ENCODE results near the gene SPN. TPM values are rescaled to one million over a fixed set of nuclear protein-coding genes. Genes with fewer than 3 reads are reported as not detected.
"Not testable (repeated sequence)": the region's sequence is repeated elsewhere in the genome, so short reads cannot be mapped to it uniquely, and the experiment has no call there.

The SPN gene
- polyA plus RNA-seq, 3 donors, result 1.9 to 2.8 (median 2.5) TPM

DNA sequence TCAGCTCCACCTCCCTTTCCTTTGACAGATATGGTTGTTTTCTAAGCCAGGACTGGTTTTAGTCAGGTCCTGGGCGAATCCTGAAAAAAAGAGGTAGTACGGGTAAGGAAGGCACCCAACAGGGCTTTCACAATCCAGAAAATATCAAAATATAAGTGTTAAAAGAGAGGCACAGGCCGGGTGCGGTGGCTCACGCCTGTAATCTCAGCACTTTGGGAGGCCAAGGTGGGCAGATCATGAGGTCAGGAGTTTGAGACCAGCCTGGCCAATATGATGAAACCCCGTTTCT, 4.2 kb downstream of the SPN start:
- not testable (repeated sequence) for DNase-seq (ENCODE audit: extremely low read depth in 1 of 11, low read depth in 9 of 11, low spot score in 4 of 11)

DNA sequence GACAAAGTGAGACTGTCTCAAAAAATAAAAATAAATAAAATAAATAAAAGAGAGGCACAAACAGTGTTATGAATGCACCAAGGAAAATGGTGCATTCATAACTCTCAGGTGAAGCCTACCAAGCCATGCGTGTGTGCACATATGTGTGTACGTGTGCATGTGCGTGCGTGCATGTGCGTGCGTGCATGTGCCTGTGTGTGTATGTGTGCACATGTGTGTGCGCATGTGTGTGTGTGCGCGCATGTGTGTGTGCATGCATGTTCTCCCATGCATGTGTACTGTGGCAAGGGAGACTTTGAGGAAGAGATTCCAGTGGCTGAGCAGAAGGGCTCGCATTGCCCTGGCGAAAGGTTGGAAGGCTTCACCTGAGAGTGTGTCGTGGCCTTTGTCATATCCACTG, 4.7 kb downstream of the SPN start:
- DNase-seq (ENCODE audit: extremely low read depth in 1 of 11, low read depth in 9 of 11, low spot score in 4 of 11), result no peak

DNA sequence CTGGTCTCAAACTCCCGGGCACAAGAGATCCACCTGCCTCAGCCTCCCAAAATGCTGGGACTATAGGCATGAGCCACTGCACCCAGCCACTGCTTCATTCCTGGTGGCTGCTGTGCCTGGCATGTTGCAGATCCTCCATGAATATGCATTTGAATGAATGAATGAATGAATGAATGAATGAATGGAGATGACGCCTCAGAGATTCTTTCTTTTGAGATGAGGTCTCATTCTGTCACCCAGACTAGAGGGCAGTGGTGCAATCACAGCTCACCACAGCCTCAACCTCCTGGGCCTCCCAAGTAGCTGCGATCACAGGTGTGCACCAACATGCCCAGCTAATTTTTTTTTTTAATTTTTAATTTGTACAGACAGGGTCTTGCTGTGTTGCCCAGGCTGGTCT, 5.2 kb downstream of the SPN start:
- DNase-seq (ENCODE audit: extremely low read depth in 1 of 11, low read depth in 9 of 11, low spot score in 4 of 11), result no peak

DNA sequence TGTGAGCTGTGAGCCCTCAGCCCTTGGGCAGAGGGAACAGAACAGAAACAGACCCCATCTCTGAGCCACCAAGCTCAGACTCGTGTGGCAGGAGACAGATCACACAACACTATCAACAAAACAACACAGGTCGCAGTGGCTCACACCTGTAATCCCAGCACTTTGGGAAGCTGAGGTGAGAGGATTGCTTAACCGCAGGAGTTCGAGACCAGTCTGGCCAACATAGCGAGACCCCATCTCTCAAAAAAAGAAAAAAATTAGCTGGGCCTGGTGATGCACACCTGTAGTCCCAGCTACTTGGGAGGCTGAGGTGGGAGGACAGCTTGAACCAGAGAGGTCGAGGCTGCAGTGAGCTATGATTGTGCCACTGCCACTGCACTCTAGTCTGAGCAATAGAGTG, 10.5 kb downstream of the SPN start:
- DNase-seq (ENCODE audit: extremely low read depth in 1 of 11, low read depth in 9 of 11, low spot score in 4 of 11), result no peak

DNA sequence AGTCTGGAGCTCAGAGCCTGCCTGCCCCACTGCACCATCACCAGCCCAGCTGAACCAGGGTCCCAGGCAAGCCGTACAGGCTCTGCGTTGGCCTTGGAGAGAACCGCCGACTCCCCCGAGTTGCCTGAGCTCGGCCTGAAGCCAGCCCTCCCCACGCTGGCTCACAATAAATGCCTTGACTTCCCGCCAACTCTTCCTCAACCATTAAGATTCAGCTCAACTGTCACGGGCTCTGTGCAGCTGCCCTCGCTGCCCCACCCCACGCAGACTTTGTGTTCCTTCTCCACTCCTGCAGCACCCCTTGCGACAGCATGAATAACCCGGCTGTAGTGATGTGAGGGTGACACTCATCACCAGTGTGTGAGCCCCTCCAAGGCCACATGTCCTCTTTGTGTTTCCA, 11.1 kb downstream of the SPN start:
- DNase-seq (ENCODE audit: extremely low read depth in 1 of 11, low read depth in 9 of 11, low spot score in 4 of 11), result peak in 3 of 11 donors; percentile 39 to 53 (median 47)

DNA sequence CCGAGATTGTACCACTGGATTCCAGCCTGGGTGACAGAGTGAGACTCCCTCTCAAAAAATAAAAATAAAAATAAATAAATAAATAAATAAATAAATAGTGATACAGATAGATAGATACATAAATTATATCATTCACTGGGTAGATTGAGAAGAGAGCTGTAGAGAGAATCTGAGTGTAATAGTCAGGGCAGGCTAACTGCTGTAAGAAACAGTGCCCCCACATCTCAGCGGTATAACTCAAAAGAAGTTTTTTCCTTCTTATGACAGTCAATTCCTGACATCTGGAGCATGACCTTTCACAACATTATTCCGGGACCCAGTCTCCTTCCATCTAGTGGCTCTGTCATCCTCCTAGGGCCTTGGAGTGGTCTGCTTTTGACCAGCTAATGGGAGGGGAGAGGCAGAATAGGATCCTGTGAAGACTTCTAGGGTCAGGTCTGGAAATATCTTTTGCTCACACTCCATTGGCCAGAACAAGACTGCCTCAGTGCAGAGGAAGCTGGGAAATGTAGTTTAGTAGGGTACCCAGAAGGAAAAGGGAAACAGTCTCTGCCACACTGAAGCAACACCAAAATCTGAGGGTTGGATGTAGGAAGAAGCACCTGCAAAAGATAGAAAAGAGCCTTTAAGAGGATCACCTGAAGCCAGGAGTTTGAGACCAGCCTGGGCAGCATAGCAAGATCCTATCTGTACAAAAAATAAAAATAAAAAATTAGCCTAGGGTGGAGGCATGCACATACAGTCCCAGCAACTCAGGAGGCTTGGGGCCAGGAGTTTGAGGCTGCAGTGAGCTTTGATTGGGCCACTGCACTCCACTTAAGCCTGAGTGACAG, 13.0 kb downstream of the SPN start:
- DNase-seq (ENCODE audit: extremely low read depth in 1 of 11, low read depth in 9 of 11, low spot score in 4 of 11), result no peak

DNA sequence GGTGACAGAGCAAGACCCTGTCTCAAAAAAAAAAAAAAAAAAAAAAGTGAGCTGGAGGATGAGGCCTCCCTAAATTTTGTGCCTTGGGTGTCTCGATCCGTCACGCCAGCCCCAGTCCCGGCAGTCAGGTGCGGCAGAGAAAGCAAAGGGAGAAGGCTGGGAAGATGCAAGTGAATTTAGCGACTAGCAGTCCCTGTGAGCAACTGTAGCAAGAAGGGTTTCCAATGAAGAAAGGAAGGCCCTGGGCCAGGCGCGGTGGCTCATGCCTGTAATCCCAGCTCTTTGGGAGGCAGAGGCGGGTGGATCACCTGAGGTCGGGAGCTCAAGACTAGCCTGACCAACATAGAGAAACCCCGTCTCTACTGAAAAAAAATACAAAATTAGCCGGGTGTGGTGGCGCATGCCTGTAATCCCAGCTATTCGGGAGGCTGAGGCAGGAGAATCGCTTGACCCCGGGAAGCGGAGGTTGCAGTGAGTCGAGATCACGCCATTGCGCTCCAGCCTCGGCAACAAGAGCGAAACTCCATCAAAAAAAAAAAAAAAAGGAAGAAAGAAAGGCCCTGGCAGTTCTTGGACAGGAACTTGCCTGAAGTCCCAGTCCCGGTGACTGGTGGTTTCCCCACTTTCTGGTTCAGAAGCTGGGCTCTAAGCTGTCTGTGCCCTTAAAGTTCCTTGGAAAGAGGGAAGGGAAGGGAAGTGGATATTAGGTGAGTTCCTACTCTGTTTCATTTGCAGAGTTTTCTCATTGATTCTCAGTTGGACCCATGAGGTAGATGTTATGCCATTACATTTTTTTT, 14.1 kb downstream of the SPN start:
- DNase-seq (ENCODE audit: extremely low read depth in 1 of 11, low read depth in 9 of 11, low spot score in 4 of 11), result no peak

DNA sequence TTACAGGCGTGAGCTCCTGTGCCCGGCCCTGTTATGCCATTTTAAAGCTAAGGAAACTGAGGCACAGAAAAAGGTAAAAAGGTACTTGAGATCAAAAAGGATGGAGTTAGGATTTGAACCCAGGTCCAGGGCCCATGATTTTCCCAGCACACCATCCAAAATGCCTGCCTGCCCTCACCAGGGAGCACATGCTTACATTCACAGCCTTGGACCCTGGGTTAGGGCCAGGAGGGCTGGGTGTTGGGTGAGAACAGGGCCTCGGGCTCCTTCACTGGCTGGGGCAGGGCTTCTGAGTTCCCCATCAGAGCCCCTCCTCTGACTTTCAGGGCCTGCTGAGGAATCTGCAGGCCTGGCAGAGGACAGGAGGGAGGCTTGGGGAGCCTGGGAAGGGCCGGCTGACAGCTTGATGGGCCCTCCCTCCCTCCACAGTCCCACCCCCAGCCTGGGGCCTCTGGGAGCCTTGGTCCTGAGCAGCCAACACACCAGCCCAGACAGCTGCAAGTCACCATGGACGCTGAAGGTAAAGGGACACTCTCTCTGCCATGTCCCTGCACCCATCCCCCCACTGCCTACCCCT, 15.7 kb downstream of the SPN start, which contains the start of gene QPRT:
Gene QPRT (plus strand): TSS at position 490 of the 577 bp plus-strand sequence. CDS start 18 bp downstream, at position 508.
- DNase-seq (ENCODE audit: extremely low read depth in 1 of 11, low read depth in 9 of 11, low spot score in 4 of 11), result peak in 9 of 11 donors; percentile 66 to 82 (median 72)

DNA sequence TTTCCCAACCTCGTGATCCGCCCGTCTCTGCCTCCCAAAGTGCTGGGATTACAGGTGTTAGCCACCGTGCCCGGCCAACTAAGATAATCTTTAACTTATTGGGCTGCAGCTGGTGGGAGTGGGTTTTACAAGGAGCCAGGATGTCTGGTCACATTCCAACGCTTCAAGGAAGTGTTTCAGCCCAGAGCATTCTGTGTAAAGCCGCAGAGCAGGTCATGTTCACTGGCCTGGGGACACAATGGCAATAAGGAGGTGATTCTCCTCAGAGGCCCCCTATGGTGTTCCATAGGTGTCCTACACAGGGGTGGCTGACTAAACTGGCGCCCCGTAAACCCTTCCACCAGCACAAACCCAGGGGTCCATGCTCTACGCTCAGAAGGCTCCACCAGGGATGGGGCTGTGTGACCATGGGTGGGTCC, 17.1 kb downstream of the SPN start:
- peak in 4 of 11 donors; percentile 67 to 79 (median 67) for DNase-seq (ENCODE audit: extremely low read depth in 1 of 11, low read depth in 9 of 11, low spot score in 4 of 11)

DNA sequence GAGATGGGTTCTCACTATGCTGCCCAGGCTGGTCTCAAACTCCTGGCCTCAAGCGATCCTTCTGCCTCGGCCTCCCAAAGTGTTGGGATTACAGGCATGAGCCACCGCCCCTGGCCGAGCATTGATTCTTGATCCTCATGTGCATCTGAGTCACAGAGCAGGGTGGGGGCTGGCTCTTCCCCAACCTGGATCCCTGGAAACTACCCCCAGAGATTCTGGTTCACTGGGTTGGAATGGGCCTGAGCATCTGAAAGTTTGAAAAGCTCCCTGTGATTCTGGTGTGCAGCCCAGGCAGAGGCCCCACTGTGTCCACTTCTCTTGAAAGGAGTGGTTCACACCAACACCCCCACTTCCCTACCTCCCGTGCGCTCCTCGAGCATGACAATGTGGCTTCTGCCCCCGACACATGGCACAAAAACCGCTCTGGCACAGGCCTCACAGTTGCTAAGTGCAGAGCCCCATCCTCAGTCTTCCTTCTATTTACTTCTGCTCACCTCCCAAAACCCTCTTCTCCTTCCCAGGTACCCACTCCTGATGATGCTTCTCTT, 20.6 kb downstream of the SPN start:
- no peak for DNase-seq (ENCODE audit: extremely low read depth in 1 of 11, low read depth in 9 of 11, low spot score in 4 of 11)

DNA sequence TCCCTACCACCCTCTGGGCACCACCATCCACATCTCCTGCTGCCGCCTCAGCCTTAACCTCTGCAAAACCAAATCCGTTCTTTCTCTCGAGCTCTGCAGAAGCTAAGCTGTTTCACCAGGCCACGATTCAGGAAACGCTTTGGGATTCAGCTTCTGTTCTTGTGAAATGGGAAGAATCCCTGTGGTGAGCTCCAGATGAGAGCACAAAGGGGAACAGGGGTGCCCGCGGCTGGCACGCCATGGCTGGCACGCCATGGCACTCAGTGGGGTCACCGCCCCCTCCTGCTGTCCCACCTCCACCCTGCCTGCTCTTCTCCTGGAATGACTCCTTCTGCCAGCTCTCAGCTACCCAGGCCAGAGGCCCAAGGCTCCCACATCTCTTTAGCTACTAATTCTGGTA, 21.6 kb downstream of the SPN start:
- DNase-seq (ENCODE audit: extremely low read depth in 1 of 11, low read depth in 9 of 11, low spot score in 4 of 11), result no peak

DNA sequence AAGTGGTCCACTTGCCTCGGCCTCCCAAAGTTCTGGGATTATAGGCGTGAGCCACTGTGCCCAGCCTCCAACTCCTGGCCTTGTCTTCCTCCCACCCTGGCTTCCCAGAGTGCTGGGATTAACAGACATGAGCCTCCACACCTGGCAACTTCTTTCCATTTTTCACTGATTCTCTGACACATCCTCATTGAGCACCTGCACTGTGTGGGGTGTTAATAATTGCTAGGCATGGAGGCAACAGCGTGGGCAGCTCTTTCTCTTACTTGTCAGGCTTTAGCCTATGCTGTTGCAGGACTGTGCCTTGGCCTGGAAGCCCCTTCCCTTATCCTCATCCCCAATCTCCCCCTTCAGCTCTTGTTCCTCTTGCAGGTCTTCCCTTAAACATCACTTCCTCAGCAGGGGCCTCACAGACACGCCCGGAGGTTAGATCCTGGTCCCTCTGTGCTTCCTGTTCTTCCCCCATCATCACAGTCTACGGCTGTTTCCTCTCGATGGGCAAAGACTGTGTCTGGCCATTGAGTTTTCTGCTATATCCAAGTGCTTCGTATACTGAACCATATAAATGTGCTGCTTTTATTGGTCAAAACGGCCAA, 23.8 kb downstream of the SPN start:
- DNase-seq (ENCODE audit: extremely low read depth in 1 of 11, low read depth in 9 of 11, low spot score in 4 of 11), result no peak

DNA sequence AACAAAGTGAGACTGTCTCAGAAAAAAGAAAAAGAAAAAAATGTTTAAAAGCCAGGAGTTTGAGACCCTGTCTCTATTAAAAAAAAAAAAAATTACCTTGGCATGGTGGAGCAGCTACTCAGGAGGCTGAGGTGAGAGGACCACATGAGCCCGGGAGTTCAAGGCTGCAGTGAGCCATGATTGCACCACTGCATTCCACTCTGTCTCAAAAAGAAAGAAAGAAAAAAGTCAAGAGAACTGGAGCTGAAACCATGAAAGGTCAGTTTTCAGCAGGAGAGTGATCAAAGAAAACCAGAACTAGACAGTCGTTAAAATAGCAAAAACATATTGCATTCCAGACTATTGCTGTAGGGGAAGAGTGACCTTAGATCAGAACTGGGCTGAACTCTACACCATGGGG, 24.7 kb downstream of the SPN start:
- no peak for DNase-seq (ENCODE audit: extremely low read depth in 1 of 11, low read depth in 9 of 11, low spot score in 4 of 11)

DNA sequence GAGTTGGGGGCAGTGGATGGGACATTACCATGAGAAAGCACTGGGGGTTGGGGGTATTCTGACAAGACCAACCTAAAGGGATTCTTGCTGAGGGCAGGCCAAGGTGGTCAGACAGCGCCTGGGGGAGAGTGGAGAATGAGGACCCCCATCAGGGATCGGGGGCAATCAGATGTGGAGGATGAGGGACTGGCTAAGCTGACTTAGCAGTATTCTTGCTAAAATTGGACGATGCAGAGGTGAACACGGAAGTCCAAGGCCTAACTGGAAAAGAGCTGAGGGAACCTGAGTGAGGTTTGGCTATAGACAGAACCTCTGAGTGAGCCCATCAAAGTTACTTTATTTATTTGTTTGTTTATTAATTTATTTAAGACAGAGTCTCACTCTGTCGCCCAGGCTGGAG, 25.1 kb downstream of the SPN start:
- DNase-seq (ENCODE audit: extremely low read depth in 1 of 11, low read depth in 9 of 11, low spot score in 4 of 11), result no peak

DNA sequence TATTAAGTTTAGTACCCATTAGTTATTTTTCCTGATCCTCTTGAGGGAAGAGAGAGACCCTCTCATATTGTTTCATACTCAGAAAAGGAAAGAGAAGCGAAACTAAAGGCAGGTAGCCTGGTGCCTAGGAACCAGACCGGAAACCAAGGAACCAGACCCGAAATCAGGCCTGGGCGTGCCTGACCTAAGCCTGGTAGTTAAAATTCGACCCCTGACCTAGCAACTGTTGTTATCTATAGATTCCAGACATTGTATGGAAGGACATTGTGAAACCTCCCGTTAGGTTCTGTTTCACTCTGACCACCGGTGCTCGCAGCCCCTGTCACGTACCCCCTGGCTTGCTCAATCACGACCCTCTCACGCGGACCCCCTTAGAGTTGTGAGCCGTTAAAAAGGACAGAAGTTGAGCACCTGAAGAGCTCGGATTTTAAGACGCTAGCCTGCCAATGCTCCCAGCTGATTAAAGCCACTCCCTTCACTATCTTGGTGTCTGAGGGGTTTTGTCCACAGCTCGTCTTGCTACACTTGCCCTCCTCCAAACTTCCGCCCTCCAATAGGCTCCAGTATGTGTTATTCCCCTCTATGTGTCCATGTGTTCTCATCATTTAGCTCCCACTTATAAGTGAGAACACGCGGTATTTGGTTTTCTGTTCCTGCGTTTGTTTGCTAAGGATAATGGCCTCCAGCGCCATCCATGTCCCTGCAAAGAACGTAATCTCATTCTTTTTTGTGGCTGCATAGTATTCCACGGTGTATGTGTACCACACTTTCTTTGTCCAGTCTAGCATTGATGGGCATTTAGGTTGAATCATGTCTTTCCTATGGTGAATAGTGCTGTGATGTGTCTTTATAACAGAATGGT, 26.7 kb downstream of the SPN start:
- DNase-seq (ENCODE audit: extremely low read depth in 1 of 11, low read depth in 9 of 11, low spot score in 4 of 11), result not testable (repeated sequence)

DNA sequence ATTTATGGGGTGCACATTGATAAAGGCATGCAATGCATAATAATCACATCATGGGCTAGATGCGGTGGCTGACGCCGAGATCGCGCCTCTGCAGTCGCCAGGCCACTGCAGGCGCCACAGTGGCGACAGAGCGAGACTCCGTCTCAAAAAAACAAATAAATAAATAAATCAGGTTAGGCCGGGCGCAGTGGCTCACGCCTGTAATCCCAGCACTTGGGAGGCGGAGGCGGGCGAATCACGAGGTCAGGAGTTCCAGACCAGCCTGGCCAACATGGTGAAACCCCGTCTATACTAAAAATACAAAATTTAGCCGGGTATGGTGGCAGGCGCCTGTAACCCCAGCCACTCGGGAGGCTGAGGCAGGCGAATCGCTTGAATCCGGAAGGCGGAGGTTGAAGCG, 29.6 kb downstream of the SPN start:
- DNase-seq (ENCODE audit: extremely low read depth in 1 of 11, low read depth in 9 of 11, low spot score in 4 of 11), result not testable (repeated sequence)

DNA sequence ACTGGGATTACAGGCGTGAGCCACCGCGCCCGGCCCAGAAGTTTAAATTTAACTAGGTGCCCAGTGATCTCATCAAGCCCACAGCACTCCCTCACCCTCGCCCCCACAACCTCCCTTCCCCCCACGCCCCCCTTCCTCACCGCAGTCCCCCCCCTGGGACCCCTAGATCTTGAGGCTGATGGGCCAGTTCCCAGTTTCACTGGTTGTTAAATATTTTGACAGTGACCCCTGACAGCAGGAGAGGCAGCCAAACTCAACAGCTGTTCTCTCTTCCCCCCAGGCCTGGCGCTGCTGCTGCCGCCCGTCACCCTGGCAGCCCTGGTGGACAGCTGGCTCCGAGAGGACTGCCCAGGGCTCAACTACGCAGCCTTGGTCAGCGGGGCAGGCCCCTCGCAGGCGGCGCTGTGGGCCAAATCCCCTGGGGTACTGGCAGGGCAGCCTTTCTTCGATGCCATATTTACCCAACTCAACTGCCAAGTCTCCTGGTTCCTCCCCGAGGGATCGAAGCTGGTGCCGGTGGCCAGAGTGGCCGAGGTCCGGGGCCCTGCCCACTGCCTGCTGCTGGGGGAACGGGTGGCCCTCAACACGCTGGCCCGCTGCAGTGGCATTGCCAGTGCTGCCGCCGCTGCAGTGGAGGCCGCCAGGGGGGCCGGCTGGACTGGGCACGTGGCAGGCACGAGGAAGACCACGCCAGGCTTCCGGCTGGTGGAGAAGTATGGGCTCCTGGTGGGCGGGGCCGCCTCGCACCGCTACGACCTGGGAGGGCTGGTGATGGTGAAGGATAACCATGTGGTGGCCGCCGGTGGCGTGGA, 31.5 kb downstream of the SPN start:
- DNase-seq (ENCODE audit: extremely low read depth in 1 of 11, low read depth in 9 of 11, low spot score in 4 of 11), result no peak

DNA sequence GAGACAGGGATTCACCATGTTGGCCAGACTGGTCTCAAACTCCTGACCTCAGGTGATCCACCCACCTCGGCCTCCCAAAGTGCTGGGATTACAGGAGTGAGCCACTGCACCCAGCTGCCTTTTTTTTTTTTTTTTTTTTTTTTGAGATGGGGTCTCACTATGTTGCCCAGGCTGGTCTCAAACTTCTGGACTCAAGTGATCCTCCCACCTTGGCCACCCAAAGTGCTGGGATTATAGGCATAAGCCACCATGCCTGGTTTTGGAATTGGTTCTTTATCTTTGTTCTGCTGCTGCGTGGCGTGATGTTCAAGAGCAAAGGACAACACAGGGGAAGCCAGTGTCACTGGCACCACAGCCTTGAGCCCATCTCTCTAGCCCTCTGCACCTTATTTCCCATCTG, 32.6 kb downstream of the SPN start:
- not testable (repeated sequence) for DNase-seq (ENCODE audit: extremely low read depth in 1 of 11, low read depth in 9 of 11, low spot score in 4 of 11)
